Spleen (tissue), 7 donors: ENCODE measurements around the gene ST7.

ENCODE experiments used
- CTCF ChIP-seq, 11 experiments: fragments of 200-600 bp in 7 of 11; fragments of 450-650 bp in 4 of 11; sonication (generic) in 4 of 11; IDR thresholded peaks in 8 of 11; conservative IDR thresholded peaks in 3 of 11; 1 replicate in 7 of 11; 2 replicates in 4 of 11; pipeline versions ENCODE4 v1.4.0 to v1.8.0; 2016 to 2021; ENCODE audit warnings: antibody characterized with exemption in 11 of 11, inconsistent platforms in 4 of 11, mild to moderate bottlenecking in 1 of 11
- POLR2A ChIP-seq, 3 donors: fragments of 450-650 bp; IDR thresholded peaks; one replicate each; pipeline ENCODE4 v1.5.1; 2017; ENCODE audit warnings: antibody characterized with exemption in 3 of 3, mild to moderate bottlenecking in 1 of 3
- donor health status: DM: no; HTN: no; CAD: no; lungs with moderate emphysema.
- donor health status: DM: no; HTN: no; CAD: no.
- donor health status: DM: no; HTN: no; CAD: no.

DNA sequence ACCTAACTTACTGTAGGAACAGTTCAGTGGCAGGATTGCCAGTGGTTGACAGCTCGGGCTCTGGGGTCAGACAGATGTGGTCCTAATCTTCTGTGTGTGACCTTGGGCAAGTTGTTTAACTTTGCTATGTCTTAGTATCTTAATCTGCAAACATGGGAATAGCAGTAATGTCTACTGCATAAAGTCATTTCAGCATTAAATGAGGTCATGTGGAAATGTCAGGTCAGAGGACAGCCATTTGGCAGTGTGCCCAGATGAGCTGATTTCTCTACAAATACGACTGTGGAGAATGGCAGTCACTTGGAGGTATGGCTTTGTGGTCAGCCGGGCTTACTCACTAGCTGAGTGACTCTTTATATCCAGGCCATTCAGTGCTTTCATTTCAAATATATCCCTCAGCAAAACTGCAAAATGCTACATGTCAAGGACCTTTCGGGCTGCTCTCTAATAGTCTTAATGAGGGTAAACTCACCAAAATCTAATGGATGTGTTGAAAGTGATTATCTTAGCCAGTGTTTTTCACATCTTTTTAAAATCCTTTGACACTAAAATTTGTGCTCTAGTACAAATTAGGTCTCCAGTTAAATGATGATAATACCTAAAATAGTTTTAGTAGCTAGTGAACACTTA lies 171.4 kb downstream of the ST7 start:
- TF ChIP-seq CTCF (IDR thresholded peaks at IDR 0.05 in 8 of 11, conservative IDR thresholded peaks at IDR 0.05 in 3 of 11) = no peak
- TF ChIP-seq POLR2A (IDR thresholded peaks at IDR 0.05) = no peak
